Measurements from ENCODE around the gene NRM. TPM values are rescaled to one million over a fixed set of nuclear protein-coding genes. Genes with fewer than 3 reads are reported as not detected.

Gene NRM
- total RNA-seq, 1 experiment from 2014 or later: 31.2 TPM

GRCh38 chr6:30738532-30738931 lies 47.7 kb upstream of the NRM start (continued):
- TF ChIP-seq, protein P1, sequence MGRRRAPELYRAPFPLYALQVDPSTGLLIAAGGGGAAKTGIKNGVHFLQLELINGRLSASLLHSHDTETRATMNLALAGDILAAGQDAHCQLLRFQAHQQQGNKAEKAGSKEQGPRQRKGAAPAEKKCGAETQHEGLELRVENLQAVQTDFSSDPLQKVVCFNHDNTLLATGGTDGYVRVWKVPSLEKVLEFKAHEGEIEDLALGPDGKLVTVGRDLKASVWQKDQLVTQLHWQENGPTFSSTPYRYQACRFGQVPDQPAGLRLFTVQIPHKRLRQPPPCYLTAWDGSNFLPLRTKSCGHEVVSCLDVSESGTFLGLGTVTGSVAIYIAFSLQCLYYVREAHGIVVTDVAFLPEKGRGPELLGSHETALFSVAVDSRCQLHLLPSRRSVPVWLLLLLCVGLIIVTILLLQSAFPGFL (CRISPR knock-in tag; IDR thresholded peaks at IDR 0.05; ENCODE audit: borderline replicate concordance): no peak
- TF ChIP-seq TEAD1 (CRISPR knock-in tag; IDR thresholded peaks at IDR 0.05): no peak

DNA sequence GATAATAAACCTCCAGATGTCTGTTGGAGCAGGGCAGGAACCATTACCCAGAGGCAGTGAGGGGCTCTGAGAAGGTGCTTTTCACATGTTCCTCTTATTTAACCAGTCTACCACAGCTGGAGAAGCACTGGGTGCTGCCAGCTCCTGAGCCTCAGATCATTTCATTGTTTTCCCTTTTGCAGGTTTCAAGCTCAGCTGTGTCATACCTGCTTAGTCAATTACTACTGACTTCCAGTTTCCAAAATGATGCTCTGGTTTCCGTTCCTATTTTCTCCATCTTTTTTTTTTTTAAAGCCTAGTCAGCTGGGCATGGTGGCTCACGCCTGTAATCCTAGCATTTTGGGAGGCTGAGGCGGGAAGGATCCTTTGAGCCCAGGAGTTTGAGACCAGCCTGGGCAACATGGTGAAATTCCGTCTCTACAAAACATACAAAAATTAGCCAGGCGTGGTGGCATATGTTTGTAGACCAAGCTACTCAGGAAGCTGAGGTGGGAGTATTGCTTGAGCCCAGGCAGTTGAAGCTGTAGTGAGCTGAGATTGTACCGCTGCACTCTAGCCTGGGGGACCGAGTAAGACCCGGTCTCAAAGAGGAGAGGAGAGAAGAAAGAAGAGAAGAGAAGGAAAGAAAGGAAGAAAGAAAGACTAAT lies 45.0 kb upstream of the NRM start:
- H3K4me3 Mint-ChIP-seq: no peak overlapping the region
- no peaks in the 10 kb centered on the region for H3K9me3 Mint-ChIP-seq
- H3K4me1 Mint-ChIP-seq: peaks cover 6% of the 10 kb centered on the region; the same call in 1 of the 2 replicates
- POLR2A ChIA-PET: no interaction called here
- no peaks in the 10 kb centered on the region for H3K27me3 Mint-ChIP-seq (ENCODE audit: low read depth)
- CTCF ChIA-PET: interaction anchor here (1.5 kb wide), 1 partner anchor 57 kb away, joined by 6 read pairs; no protein-coding TSS in a partner anchor
- no peak for ATAC-seq
- H3K27ac Mint-ChIP-seq: no peak overlapping the region
- DNase-seq (ENCODE audit: low spot score): no peak
- TF ChIP-seq STAT6 (CRISPR knock-in tag; conservative IDR thresholded peaks at IDR 0.05; ENCODE audit: low read depth) (no peak), TEAD4 (CRISPR knock-in tag; IDR thresholded peaks at IDR 0.05) (no peak), ZBTB43 (CRISPR knock-in tag; IDR thresholded peaks at IDR 0.05) (no peak), CREM (CRISPR knock-in tag; IDR thresholded peaks at IDR 0.05) (no peak), EMX1 (CRISPR knock-in tag; IDR thresholded peaks at IDR 0.05) (no peak), MXD4 (CRISPR knock-in tag; IDR thresholded peaks at IDR 0.05; ENCODE audit: borderline replicate concordance) (no peak), JUN (CRISPR knock-in tag; IDR thresholded peaks at IDR 0.05) (no peak), KAT7 (CRISPR knock-in tag; IDR thresholded peaks at IDR 0.05; ENCODE audit: borderline replicate concordance) (no peak), TEAD1 (CRISPR knock-in tag; IDR thresholded peaks at IDR 0.05) (no peak)
- TF ChIP-seq, protein P2, sequence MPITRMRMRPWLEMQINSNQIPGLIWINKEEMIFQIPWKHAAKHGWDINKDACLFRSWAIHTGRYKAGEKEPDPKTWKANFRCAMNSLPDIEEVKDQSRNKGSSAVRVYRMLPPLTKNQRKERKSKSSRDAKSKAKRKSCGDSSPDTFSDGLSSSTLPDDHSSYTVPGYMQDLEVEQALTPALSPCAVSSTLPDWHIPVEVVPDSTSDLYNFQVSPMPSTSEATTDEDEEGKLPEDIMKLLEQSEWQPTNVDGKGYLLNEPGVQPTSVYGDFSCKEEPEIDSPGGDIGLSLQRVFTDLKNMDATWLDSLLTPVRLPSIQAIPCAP (CRISPR knock-in tag; IDR thresholded peaks at IDR 0.05): no peak
- H3K36me3 Mint-ChIP-seq: peaks cover 60% of the 10 kb centered on the region

GRCh38 chr6:30732237-30732943 lies 41.6 kb upstream of the NRM start:
- Mint-ChIP-seq H3K36me3 (peaks cover 47% of the 10 kb centered on the region), H3K4me1 (peaks cover 3% of the 10 kb centered on the region; the same call in 1 of the 2 replicates), H3K4me3 (no peak overlapping the region), H3K27me3 (ENCODE audit: low read depth) (no peaks in the 10 kb centered on the region), H3K9me3 (no peaks in the 10 kb centered on the region), H3K27ac (no peak overlapping the region)
- no peak for ATAC-seq
- ChIA-PET POLR2A (interaction anchor here (0.6 kb wide), 1 partner anchor 133 kb away, joined by 5 read pairs; no protein-coding TSS in a partner anchor), CTCF (interaction anchor here (0.5 to 3.5 kb wide), 5 partner anchors 11 to 355 kb away, joined by 3 to 131 read pairs (median 16); no protein-coding TSS in a partner anchor)
- no peak for DNase-seq (ENCODE audit: low spot score)
- TF ChIP-seq, protein P3, sequence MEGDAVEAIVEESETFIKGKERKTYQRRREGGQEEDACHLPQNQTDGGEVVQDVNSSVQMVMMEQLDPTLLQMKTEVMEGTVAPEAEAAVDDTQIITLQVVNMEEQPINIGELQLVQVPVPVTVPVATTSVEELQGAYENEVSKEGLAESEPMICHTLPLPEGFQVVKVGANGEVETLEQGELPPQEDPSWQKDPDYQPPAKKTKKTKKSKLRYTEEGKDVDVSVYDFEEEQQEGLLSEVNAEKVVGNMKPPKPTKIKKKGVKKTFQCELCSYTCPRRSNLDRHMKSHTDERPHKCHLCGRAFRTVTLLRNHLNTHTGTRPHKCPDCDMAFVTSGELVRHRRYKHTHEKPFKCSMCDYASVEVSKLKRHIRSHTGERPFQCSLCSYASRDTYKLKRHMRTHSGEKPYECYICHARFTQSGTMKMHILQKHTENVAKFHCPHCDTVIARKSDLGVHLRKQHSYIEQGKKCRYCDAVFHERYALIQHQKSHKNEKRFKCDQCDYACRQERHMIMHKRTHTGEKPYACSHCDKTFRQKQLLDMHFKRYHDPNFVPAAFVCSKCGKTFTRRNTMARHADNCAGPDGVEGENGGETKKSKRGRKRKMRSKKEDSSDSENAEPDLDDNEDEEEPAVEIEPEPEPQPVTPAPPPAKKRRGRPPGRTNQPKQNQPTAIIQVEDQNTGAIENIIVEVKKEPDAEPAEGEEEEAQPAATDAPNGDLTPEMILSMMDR (IDR thresholded peaks at IDR 0.05): no peak
- TF ChIP-seq, protein P4, sequence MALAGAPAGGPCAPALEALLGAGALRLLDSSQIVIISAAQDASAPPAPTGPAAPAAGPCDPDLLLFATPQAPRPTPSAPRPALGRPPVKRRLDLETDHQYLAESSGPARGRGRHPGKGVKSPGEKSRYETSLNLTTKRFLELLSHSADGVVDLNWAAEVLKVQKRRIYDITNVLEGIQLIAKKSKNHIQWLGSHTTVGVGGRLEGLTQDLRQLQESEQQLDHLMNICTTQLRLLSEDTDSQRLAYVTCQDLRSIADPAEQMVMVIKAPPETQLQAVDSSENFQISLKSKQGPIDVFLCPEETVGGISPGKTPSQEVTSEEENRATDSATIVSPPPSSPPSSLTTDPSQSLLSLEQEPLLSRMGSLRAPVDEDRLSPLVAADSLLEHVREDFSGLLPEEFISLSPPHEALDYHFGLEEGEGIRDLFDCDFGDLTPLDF (CRISPR knock-in tag; IDR thresholded peaks at IDR 0.05): no peak
- TF ChIP-seq NFATC4 (CRISPR knock-in tag; IDR thresholded peaks at IDR 0.05) (no peak), ZNF121 (CRISPR knock-in tag; IDR thresholded peaks at IDR 0.05) (no peak), ZNF263 (CRISPR knock-in tag; IDR thresholded peaks at IDR 0.05; ENCODE audit: low read depth) (no peak), TCF7 (CRISPR knock-in tag; IDR thresholded peaks at IDR 0.05; ENCODE audit: low read depth) (no peak), ETV6 (CRISPR knock-in tag; IDR thresholded peaks at IDR 0.05) (no peak), ZNF416 (CRISPR knock-in tag; IDR thresholded peaks at IDR 0.05) (no peak), ZNF317 (CRISPR knock-in tag; IDR thresholded peaks at IDR 0.05; ENCODE audit: borderline replicate concordance, low read depth) (no peak), ZNF671 (CRISPR knock-in tag; IDR thresholded peaks at IDR 0.05) (no peak), TEAD1 (CRISPR knock-in tag; IDR thresholded peaks at IDR 0.05) (no peak)
- TF ChIP-seq, protein P5, sequence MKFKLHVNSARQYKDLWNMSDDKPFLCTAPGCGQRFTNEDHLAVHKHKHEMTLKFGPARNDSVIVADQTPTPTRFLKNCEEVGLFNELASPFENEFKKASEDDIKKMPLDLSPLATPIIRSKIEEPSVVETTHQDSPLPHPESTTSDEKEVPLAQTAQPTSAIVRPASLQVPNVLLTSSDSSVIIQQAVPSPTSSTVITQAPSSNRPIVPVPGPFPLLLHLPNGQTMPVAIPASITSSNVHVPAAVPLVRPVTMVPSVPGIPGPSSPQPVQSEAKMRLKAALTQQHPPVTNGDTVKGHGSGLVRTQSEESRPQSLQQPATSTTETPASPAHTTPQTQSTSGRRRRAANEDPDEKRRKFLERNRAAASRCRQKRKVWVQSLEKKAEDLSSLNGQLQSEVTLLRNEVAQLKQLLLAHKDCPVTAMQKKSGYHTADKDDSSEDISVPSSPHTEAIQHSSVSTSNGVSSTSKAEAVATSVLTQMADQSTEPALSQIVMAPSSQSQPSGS (CRISPR knock-in tag; IDR thresholded peaks at IDR 0.05; ENCODE audit: borderline replicate concordance, low read depth): no peak

All from WTC11 (cell line).